Measurements from ENCODE around the gene ARHGAP31. TPM values are rescaled to one million over a fixed set of nuclear protein-coding genes. Genes with fewer than 3 reads are reported as not detected.

The ARHGAP31 gene
- total and polyA plus RNA-seq, 10 of the 15 experiments (the other 5 are each of a cell fraction or from before 2014, with no cell fraction given): 0.97 to 29.8 (median 10.3) TPM

DNA sequence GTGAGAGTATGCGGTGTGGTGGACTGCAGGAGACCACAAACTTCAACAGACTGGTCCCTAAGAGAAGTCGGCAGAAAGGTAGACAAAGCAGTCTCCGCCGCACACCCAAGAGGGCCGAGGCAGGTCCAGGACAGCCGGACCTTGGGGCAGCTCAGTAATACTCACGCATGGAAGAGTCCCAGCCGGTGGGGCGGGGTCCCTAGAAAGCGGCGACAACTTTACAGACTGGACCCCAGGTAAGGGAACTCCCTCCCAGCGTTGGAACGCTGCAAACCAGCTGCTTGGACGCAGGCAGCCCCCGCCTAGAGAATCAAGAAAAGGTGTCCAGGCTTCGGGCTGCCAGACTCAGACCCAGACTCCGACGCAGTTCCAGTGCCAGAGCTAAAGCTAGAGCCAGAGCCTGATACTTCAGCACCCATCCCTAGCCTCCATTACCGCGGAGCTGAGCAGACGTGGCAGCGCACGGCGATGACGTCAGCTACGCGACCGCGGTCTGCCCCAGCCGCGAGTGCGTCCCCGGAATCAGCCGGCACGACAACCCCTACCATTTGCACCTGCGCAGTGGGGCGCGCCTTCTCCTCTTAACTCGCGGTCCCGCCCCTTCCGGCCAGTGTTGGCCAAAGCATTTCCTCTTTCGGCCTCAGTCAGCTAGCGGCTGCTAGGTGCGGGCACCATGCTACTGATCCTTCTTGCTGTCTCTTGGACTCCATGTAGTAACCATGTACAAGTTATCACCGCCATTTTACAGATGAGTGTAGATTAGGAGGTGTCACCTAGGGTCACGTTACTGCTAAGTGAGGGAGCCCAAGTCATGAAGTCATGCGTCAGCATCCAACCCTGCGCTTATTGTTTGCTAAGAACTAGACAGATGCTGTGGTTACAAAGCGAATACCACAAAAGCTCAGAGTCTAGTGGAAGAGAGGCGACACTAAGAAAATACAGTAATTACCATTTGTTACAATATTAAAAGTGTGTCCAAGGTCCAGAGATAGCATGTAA lies 169.3 kb downstream of the ARHGAP31 start, which contains the start of gene TMEM39A (continued):
- TF ChIP-seq HDAC2 (IDR thresholded peaks at IDR 0.05) (no peak), JUNB (IDR thresholded peaks at IDR 0.05) (peak; percentile 63), SPI1 (IDR thresholded peaks at IDR 0.05; ENCODE audit: borderline replicate concordance, insufficient read depth, low read depth, low read length) (peak; percentile 91; the same call in 1 of the 2 replicates), RB1 (IDR thresholded peaks at IDR 0.05; ENCODE audit: borderline replicate concordance) (no peak), HDGF (IDR thresholded peaks at IDR 0.05) (peak; percentile 85; the same call in 1 of the 2 replicates), SMAD5 (IDR thresholded peaks at IDR 0.05; ENCODE audit: low read depth) (peak; percentile 96), SIX5 (IDR thresholded peaks at IDR 0.05; ENCODE audit: low read depth, low read length, severe bottlenecking) (peak; percentile 52), CEBPB (IDR thresholded peaks at IDR 0.05; ENCODE audit: borderline replicate concordance in 1 of 2, low read depth in 2 of 2, low read length in 2 of 2) (no peak), NR2C1 (IDR thresholded peaks at IDR 0.05) (peak; percentile 80), MYC (IDR thresholded peaks at IDR 0.05; ENCODE audit: insufficient read depth, insufficient read length, insufficient replicate concordance, low read length, severe bottlenecking) (peak; percentile 83), SUPT20H (IDR thresholded peaks at IDR 0.05; ENCODE audit: borderline replicate concordance, control insufficient read depth, low read depth, low read length) (no peak)
- TF ChIP-seq, protein P1, sequence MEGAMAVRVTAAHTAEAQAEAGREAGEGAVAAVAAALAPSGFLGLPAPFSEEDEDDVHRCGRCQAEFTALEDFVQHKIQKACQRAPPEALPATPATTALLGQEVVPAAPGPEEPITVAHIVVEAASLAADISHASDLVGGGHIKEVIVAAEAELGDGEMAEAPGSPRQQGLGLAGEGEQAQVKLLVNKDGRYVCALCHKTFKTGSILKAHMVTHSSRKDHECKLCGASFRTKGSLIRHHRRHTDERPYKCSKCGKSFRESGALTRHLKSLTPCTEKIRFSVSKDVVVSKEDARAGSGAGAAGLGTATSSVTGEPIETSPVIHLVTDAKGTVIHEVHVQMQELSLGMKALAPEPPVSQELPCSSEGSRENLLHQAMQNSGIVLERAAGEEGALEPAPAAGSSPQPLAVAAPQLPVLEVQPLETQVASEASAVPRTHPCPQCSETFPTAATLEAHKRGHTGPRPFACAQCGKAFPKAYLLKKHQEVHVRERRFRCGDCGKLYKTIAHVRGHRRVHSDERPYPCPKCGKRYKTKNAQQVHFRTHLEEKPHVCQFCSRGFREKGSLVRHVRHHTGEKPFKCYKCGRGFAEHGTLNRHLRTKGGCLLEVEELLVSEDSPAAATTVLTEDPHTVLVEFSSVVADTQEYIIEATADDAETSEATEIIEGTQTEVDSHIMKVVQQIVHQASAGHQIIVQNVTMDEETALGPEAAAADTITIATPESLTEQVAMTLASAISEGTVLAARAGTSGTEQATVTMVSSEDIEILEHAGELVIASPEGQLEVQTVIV (IDR thresholded peaks at IDR 0.05; ENCODE audit: borderline replicate concordance, partially characterized antibody): peak; percentile 72
- TF ChIP-seq, protein P2, sequence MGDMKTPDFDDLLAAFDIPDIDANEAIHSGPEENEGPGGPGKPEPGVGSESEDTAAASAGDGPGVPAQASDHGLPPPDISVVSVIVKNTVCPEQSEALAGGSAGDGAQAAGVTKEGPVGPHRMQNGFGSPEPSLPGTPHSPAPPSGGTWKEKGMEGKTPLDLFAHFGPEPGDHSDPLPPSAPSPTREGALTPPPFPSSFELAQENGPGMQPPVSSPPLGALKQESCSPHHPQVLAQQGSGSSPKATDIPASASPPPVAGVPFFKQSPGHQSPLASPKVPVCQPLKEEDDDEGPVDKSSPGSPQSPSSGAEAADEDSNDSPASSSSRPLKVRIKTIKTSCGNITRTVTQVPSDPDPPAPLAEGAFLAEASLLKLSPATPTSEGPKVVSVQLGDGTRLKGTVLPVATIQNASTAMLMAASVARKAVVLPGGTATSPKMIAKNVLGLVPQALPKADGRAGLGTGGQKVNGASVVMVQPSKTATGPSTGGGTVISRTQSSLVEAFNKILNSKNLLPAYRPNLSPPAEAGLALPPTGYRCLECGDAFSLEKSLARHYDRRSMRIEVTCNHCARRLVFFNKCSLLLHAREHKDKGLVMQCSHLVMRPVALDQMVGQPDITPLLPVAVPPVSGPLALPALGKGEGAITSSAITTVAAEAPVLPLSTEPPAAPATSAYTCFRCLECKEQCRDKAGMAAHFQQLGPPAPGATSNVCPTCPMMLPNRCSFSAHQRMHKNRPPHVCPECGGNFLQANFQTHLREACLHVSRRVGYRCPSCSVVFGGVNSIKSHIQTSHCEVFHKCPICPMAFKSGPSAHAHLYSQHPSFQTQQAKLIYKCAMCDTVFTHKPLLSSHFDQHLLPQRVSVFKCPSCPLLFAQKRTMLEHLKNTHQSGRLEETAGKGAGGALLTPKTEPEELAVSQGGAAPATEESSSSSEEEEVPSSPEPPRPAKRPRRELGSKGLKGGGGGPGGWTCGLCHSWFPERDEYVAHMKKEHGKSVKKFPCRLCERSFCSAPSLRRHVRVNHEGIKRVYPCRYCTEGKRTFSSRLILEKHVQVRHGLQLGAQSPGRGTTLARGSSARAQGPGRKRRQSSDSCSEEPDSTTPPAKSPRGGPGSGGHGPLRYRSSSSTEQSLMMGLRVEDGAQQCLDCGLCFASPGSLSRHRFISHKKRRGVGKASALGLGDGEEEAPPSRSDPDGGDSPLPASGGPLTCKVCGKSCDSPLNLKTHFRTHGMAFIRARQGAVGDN (IDR thresholded peaks at IDR 0.05): peak; percentile 94
- TF ChIP-seq, protein P3, sequence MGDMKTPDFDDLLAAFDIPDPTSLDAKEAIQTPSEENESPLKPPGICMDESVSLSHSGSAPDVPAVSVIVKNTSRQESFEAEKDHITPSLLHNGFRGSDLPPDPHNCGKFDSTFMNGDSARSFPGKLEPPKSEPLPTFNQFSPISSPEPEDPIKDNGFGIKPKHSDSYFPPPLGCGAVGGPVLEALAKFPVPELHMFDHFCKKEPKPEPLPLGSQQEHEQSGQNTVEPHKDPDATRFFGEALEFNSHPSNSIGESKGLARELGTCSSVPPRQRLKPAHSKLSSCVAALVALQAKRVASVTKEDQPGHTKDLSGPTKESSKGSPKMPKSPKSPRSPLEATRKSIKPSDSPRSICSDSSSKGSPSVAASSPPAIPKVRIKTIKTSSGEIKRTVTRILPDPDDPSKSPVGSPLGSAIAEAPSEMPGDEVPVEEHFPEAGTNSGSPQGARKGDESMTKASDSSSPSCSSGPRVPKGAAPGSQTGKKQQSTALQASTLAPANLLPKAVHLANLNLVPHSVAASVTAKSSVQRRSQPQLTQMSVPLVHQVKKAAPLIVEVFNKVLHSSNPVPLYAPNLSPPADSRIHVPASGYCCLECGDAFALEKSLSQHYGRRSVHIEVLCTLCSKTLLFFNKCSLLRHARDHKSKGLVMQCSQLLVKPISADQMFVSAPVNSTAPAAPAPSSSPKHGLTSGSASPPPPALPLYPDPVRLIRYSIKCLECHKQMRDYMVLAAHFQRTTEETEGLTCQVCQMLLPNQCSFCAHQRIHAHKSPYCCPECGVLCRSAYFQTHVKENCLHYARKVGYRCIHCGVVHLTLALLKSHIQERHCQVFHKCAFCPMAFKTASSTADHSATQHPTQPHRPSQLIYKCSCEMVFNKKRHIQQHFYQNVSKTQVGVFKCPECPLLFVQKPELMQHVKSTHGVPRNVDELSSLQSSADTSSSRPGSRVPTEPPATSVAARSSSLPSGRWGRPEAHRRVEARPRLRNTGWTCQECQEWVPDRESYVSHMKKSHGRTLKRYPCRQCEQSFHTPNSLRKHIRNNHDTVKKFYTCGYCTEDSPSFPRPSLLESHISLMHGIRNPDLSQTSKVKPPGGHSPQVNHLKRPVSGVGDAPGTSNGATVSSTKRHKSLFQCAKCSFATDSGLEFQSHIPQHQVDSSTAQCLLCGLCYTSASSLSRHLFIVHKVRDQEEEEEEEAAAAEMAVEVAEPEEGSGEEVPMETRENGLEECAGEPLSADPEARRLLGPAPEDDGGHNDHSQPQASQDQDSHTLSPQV (IDR thresholded peaks at IDR 0.05): no peak
